NT2/D1 (cell line): ENCODE measurements around the gene PTPRB.

Source experiments
- DNase-seq: peaks from one replicate; pipeline ENCODE4 v3.0.0-alpha.2; 2011; ENCODE audit warnings: low read depth, low spot score
- H3K27me3 ChIP-seq: 2 replicates; pipeline ENCODE4 v1.6.0; 2011; ENCODE audit warnings: mild to moderate bottlenecking; ENCODE audit not compliant: insufficient read length, insufficient read depth
- H3K36me3 ChIP-seq: 2 replicates; pipeline ENCODE4 v1.6.1; 2011; ENCODE audit warnings: mild to moderate bottlenecking, low read length, mixed read lengths; ENCODE audit not compliant: insufficient read depth, insufficient read length
- H3K4me1 ChIP-seq: 2 replicates; pipeline ENCODE4 v1.5.1; 2011; ENCODE audit not compliant: insufficient read depth, insufficient read length
- H3K4me3 ChIP-seq: 2 replicates; pipeline ENCODE4 v1.5.1; 2011; ENCODE audit warnings: low read depth; ENCODE audit not compliant: insufficient read length
- H3K9ac ChIP-seq: 2 replicates; pipeline ENCODE4 v1.6.0; 2011; ENCODE audit warnings: low read depth; ENCODE audit not compliant: insufficient read length
- H3K9me3 ChIP-seq: 2 replicates; pipeline ENCODE4 v1.5.1; 2011; ENCODE audit warnings: mild to moderate bottlenecking, low read length; ENCODE audit not compliant: insufficient read depth
- SUZ12 ChIP-seq: IDR thresholded peaks from 2 replicates; pipeline ENCODE4 v1.6.1; 2011; ENCODE audit not compliant: insufficient read length, insufficient read depth; ENCODE audit errors: extremely low read depth
- YY1 ChIP-seq: IDR thresholded peaks from 2 replicates; pipeline ENCODE4 v1.6.1; 2011; ENCODE audit not compliant: insufficient read length, insufficient read depth
- ZNF274 ChIP-seq: IDR thresholded peaks from 2 replicates; pipeline ENCODE4 v1.6.1; 2011; ENCODE audit warnings: mild to moderate bottlenecking, low read depth, low read length

Gene PTPRB

GRCh38 chr12:70607107-70607506 lies 30.1 kb downstream of the PTPRB start:
- Histone ChIP-seq H3K9me3 (no peaks in the 10 kb centered on the region), H3K27me3 (peaks cover 41% of the 10 kb centered on the region), H3K36me3 (no peaks in the 10 kb centered on the region), H3K9ac (no peak overlapping the region), H3K4me3 (no peak overlapping the region), H3K4me1 (no peaks in the 10 kb centered on the region)
- no peak for TF ChIP-seq SUZ12
- TF ChIP-seq YY1, result no peak
- TF ChIP-seq ZNF274, result no peak
- DNase-seq, result no peak

GRCh38 chr12:70605976-70606375 lies 31.3 kb downstream of the PTPRB start:
- no peak overlapping the region for H3K4me3 ChIP-seq
- H3K9ac ChIP-seq, result no peak overlapping the region
- H3K9me3 ChIP-seq, result no peaks in the 10 kb centered on the region
- H3K4me1 ChIP-seq, result no peaks in the 10 kb centered on the region
- peaks cover 33% of the 10 kb centered on the region for H3K27me3 ChIP-seq
- no peaks in the 10 kb centered on the region for H3K36me3 ChIP-seq
- DNase-seq, result no peak
- TF ChIP-seq ZNF274 (no peak), SUZ12 (no peak), YY1 (no peak)

- no peaks in the 10 kb centered on the region for H3K9me3 ChIP-seq
- no peak overlapping the region for H3K4me3 ChIP-seq
- no peaks in the 10 kb centered on the region for H3K4me1 ChIP-seq
- no peak for TF ChIP-seq SUZ12
- TF ChIP-seq ZNF274, result no peak
- no peak for TF ChIP-seq YY1
- H3K27me3 ChIP-seq, result peaks cover 20% of the 10 kb centered on the region
- DNase-seq, result no peak
- H3K9ac ChIP-seq, result no peak overlapping the region
- H3K36me3 ChIP-seq, result no peaks in the 10 kb centered on the region
Observed at GRCh38 chr12:70604662-70605061, 32.6 kb downstream of the PTPRB start.

DNA sequence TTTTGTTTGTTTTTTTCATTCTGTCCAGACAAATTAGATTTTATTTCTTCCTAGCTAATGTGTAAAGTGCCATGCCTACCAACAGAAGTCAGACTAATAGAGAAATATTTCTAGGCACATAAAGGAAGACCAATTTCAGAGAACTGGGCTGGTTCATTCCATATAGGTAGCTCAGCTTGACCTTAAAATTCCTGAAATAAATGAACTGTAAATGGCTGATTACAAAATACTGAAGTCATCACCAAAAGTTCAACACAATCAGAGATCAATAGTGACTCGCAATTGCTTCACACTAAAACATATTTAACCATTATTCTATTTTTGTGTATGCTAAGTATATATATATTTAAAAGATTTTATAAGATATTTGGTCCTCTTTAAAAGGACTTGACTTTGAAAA lies 34.2 kb downstream of the PTPRB start:
- TF ChIP-seq ZNF274 (no peak), SUZ12 (no peak), YY1 (no peak)
- no peak overlapping the region for H3K4me3 ChIP-seq
- no peak overlapping the region for H3K9ac ChIP-seq
- no peaks in the 10 kb centered on the region for H3K4me1 ChIP-seq
- H3K36me3 ChIP-seq, result no peaks in the 10 kb centered on the region
- peaks cover 4% of the 10 kb centered on the region for H3K27me3 ChIP-seq
- no peaks in the 10 kb centered on the region for H3K9me3 ChIP-seq
- DNase-seq, result no peak

DNA sequence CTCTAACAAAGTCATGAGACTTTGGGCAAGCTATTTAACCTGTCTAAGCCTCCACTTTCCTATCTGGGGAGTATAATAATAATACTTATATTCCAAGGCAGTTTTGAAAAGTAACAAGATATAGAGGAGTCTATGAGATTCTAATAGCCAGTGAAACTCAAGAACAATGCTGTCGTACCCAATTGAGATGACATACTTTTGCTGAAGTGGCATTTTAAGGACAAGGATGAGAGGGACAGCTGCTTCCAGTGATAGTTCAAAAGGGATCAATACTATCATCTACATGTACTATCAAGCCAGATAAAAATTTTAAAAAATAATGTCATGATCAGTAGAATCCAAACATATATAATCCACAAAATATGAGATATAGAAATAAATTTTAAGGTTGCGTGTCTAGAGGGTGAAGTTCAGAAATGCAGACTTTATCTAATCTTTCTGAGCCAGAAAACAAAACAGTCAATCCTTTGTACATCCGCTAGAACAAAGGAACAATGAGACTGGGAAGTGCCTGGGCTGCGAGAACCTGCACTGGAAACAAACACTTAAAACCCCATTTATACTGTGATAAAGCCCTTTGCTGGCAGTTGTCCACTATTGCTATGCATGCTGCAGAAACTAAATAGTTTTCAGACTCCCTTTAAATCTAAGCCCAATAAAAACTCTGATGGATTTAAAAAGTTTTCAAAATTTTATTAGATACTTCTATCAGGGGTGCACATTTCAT lies 38.6 kb downstream of the PTPRB start:
- TF ChIP-seq YY1 (no peak), SUZ12 (no peak), ZNF274 (no peak)
- Histone ChIP-seq H3K27me3 (no peaks in the 10 kb centered on the region), H3K9ac (no peak overlapping the region), H3K9me3 (no peaks in the 10 kb centered on the region), H3K4me1 (no peaks in the 10 kb centered on the region), H3K4me3 (no peak overlapping the region), H3K36me3 (no peaks in the 10 kb centered on the region)
- DNase-seq, result no peak

GRCh38 chr12:70592664-70593063 lies 44.6 kb downstream of the PTPRB start:
- TF ChIP-seq SUZ12 (no peak), ZNF274 (no peak), YY1 (no peak)
- DNase-seq, result no peak
- Histone ChIP-seq H3K27me3 (no peaks in the 10 kb centered on the region), H3K9ac (no peak overlapping the region), H3K4me1 (no peaks in the 10 kb centered on the region), H3K4me3 (no peak overlapping the region), H3K36me3 (no peaks in the 10 kb centered on the region), H3K9me3 (no peaks in the 10 kb centered on the region)

GRCh38 chr12:70590549-70591226 lies 46.5 kb downstream of the PTPRB start:
- Histone ChIP-seq H3K4me3 (no peak overlapping the region), H3K27me3 (no peaks in the 10 kb centered on the region), H3K9ac (no peak overlapping the region), H3K36me3 (no peaks in the 10 kb centered on the region), H3K4me1 (no peaks in the 10 kb centered on the region), H3K9me3 (no peaks in the 10 kb centered on the region)
- TF ChIP-seq ZNF274 (no peak), YY1 (no peak), SUZ12 (no peak)
- no peak for DNase-seq
